Thoracic aorta (tissue), 2 donors: ENCODE data around the gene JAM2. TPM values are rescaled to one million over a fixed set of nuclear protein-coding genes. Genes with fewer than 3 reads are reported as not detected.
"Not testable (repeated sequence)": the region's sequence is repeated elsewhere in the genome, so short reads cannot be mapped to it uniquely, and the experiment has no call there.

Source experiments
- ATAC-seq: fragments of 150-250 bp; one replicate; pipeline ENCODE4 v1.8.0; 2017; ENCODE audit warnings: low read depth; ENCODE audit not compliant: insufficient number of reproducible peaks, low FRiP score
- DNase-seq: peaks from one replicate; pipeline ENCODE4 v3.0.0-alpha.2; 2020; ENCODE audit warnings: low spot score
- H3K27ac ChIP-seq, 2 donors: fragments of 200-600 bp; sonication (generic); 1 replicate in 1 of 2; 2 replicates in 1 of 2; pipeline ENCODE4 v1.5.1; 2016; ENCODE audit warnings: mild to moderate bottlenecking in 2 of 2, moderate library complexity in 2 of 2
- H3K27me3 ChIP-seq: fragments of 200-600 bp; sonication (generic); replicated peaks from 2 replicates; pipeline ENCODE4 v1.6.0; 2016; ENCODE audit warnings: mild to moderate bottlenecking; ENCODE audit not compliant: insufficient read depth
- H3K36me3 ChIP-seq: fragments of 200-600 bp; sonication (generic); one replicate; pipeline ENCODE4 v1.5.1; 2016
- H3K4me1 ChIP-seq, 2 donors: fragments of 200-600 bp; sonication (generic); 1 replicate in 1 of 2; 2 replicates in 1 of 2; pipeline versions ENCODE4 v1.5.1 to v1.6.0; 2016; ENCODE audit warnings: low read depth in 2 of 2, mild to moderate bottlenecking in 1 of 2; ENCODE audit not compliant: control insufficient read depth in 1 of 2
- H3K4me3 ChIP-seq: fragments of 200-600 bp; sonication (generic); 2 replicates; pipeline ENCODE4 v1.5.1; 2016; ENCODE audit warnings: mild to moderate bottlenecking
- H3K9me3 ChIP-seq: fragments of 200-600 bp; sonication (generic); 2 replicates; pipeline ENCODE4 v1.5.1; 2016
- CTCF ChIP-seq: fragments of 200-600 bp; sonication (generic); IDR thresholded peaks from one replicate; pipeline ENCODE4 v1.5.1; 2019; ENCODE audit warnings: antibody characterized with exemption
- total RNA-seq, 2 donors: library from RNA; depleted of rRNA; stranded (reverse); fragments of >200 nt; gene quantifications; one replicate each; pipeline versions ENCODE4 v1.1.0 to v1.2.3, GENCODE V29; 2016

JAM2 gene
- total RNA-seq, 2 donors from 2014 or later, result 10.2 to 20.9 TPM

- H3K4me1 ChIP-seq, result no peaks in the 10 kb centered on the region
- H3K9me3 ChIP-seq, result no peaks in the 10 kb centered on the region
- no peak for ATAC-seq
- H3K27me3 ChIP-seq, result no peaks in the 10 kb centered on the region
- H3K27ac ChIP-seq, result no peak overlapping the region
- no peak for DNase-seq
- no peak overlapping the region for H3K4me3 ChIP-seq
- TF ChIP-seq CTCF, result no peak
- no peaks in the 10 kb centered on the region for H3K36me3 ChIP-seq
These were observed 24.6 kb upstream of the JAM2 start for GRCh38 chr21:25614441-25614840.

GRCh38 chr21:25615880-25616279 is 23.2 kb upstream of the JAM2 start:
- no peak for ATAC-seq
- no peaks in the 10 kb centered on the region for H3K4me1 ChIP-seq
- H3K27me3 ChIP-seq, result no peaks in the 10 kb centered on the region
- DNase-seq, result no peak
- no peak overlapping the region for H3K27ac ChIP-seq
- no peaks in the 10 kb centered on the region for H3K9me3 ChIP-seq
- H3K4me3 ChIP-seq, result no peak overlapping the region
- TF ChIP-seq CTCF, result no peak
- no peaks in the 10 kb centered on the region for H3K36me3 ChIP-seq

GRCh38 chr21:25619198-25619597 is 19.9 kb upstream of the JAM2 start:
- H3K4me1 ChIP-seq, result no peaks in the 10 kb centered on the region
- no peak for DNase-seq
- no peaks in the 10 kb centered on the region for H3K27me3 ChIP-seq
- H3K36me3 ChIP-seq, result no peaks in the 10 kb centered on the region
- H3K9me3 ChIP-seq, result no peaks in the 10 kb centered on the region
- no peak for ATAC-seq
- H3K27ac ChIP-seq, result no peak overlapping the region
- H3K4me3 ChIP-seq, result no peak overlapping the region
- no peak for TF ChIP-seq CTCF

- no peaks in the 10 kb centered on the region for H3K36me3 ChIP-seq
- H3K27ac ChIP-seq, result no peak overlapping the region
- DNase-seq (no peak), ATAC-seq (no peak)
- H3K4me1 ChIP-seq, result no peaks in the 10 kb centered on the region
- no peaks in the 10 kb centered on the region for H3K27me3 ChIP-seq
- TF ChIP-seq CTCF, result no peak
- H3K9me3 ChIP-seq, result no peaks in the 10 kb centered on the region
- H3K4me3 ChIP-seq, result no peak overlapping the region
These were observed 14.5 kb upstream of the JAM2 start for GRCh38 chr21:25624511-25624910.

- Histone ChIP-seq H3K27me3 (no peaks in the 10 kb centered on the region), H3K27ac (no peak overlapping the region), H3K36me3 (no peaks in the 10 kb centered on the region), H3K9me3 (no peaks in the 10 kb centered on the region), H3K4me1 (no peaks in the 10 kb centered on the region), H3K4me3 (no peak overlapping the region)
- no peak for TF ChIP-seq CTCF
- no peak for DNase-seq
- ATAC-seq, result no peak
These were observed 14.0 kb upstream of the JAM2 start for GRCh38 chr21:25625036-25625435.

- not testable (repeated sequence) for H3K27ac ChIP-seq, H3K9me3 ChIP-seq, H3K4me3 ChIP-seq, H3K4me1 ChIP-seq, H3K36me3 ChIP-seq, ATAC-seq, H3K27me3 ChIP-seq, DNase-seq
These were observed 13.1 kb upstream of the JAM2 start for GRCh38 chr21:25625776-25626555.
